SK-N-SH (cell line): ENCODE data around the gene DCDC1.

Experiments
- CTCF ChIP-seq: fragments of 200-600 bp; sonication (generic); IDR thresholded peaks from 2 replicates; pipeline ENCODE4 v1.6.1; 2017; ENCODE audit warnings: antibody characterized with exemption, mild to moderate bottlenecking, moderate library complexity
- GABPA ChIP-seq: IDR thresholded peaks from 2 replicates; pipeline ENCODE4 v1.4.0; 2012; ENCODE audit warnings: low read depth, mild to moderate bottlenecking
- NFIC ChIP-seq: IDR thresholded peaks from 2 replicates; pipeline ENCODE4 v1.4.0; 2012; ENCODE audit warnings: borderline replicate concordance
- POLR2AphosphoS5 ChIP-seq: IDR thresholded peaks from 2 replicates; pipeline ENCODE4 v1.6.1; 2012; ENCODE audit warnings: low read depth, low read length
- RAD21 ChIP-seq: IDR thresholded peaks from 2 replicates; pipeline ENCODE4 v1.6.1; 2012; ENCODE audit warnings: mild to moderate bottlenecking, low read length
- RCOR1 ChIP-seq: fragments of 150-350 bp; IDR thresholded peaks from 2 replicates; pipeline ENCODE4 v1.6.1; 2017; ENCODE audit warnings: antibody characterized with exemption, low read length
- TAF1 ChIP-seq: IDR thresholded peaks from 2 replicates; pipeline ENCODE4 v1.6.1; 2012; ENCODE audit warnings: low read depth, mild to moderate bottlenecking, low read length, moderate library complexity, borderline replicate concordance
- TEAD4 ChIP-seq: IDR thresholded peaks from 2 replicates; pipeline ENCODE4 v1.4.0; 2012; ENCODE audit warnings: mild to moderate bottlenecking, borderline replicate concordance; ENCODE audit not compliant: insufficient read depth
- USF1 ChIP-seq: IDR thresholded peaks from 2 replicates; pipeline ENCODE4 v1.4.0; 2012; ENCODE audit warnings: low read depth, borderline replicate concordance
- ZBTB33 ChIP-seq: IDR thresholded peaks from 2 replicates; pipeline ENCODE4 v1.4.0; 2012; ENCODE audit warnings: low read depth, borderline replicate concordance

GRCh38 chr11:31419138-31419537, 49.6 kb upstream of the DCDC1 start:
- no peak for TF ChIP-seq CTCF
- no peak for TF ChIP-seq ZBTB33
- TF ChIP-seq TAF1: no peak
- TF ChIP-seq NFIC: no peak
- no peak for TF ChIP-seq USF1
- TF ChIP-seq RCOR1: no peak
- no peak for TF ChIP-seq POLR2AphosphoS5
- TF ChIP-seq RAD21: no peak
- no peak for TF ChIP-seq GABPA
- no peak for TF ChIP-seq TEAD4
